Spleen (tissue), 11 donors: ENCODE results near the gene CNTNAP2. TPM values are rescaled to one million over a fixed set of nuclear protein-coding genes. Genes with fewer than 3 reads are reported as not detected.

Source experiments
- DNase-seq: peaks from one replicate; pipeline ENCODE4 v3.0.0-alpha.2; 2020
- H3K27ac ChIP-seq, 8 donors: fragments of 200-600 bp; sonication (generic) in 7 of 8; 1 replicate in 4 of 8; 2 replicates in 4 of 8; pipeline versions ENCODE4 v1.5.0 to v1.8.0; 2016 to 2021; ENCODE audit warnings: inconsistent platforms in 4 of 8, mild to moderate bottlenecking in 4 of 8, moderate library complexity in 1 of 8
- H3K27me3 ChIP-seq, 7 donors: fragments of 200-600 bp; sonication (generic) in 6 of 7; replicated peaks in 1 of 7; 1 replicate in 4 of 7; 2 replicates in 3 of 7; pipeline versions ENCODE4 v1.5.0 to v1.8.0; 2016 to 2021; ENCODE audit warnings: inconsistent platforms in 3 of 7, mild to moderate bottlenecking in 1 of 7
- H3K36me3 ChIP-seq, 6 donors: fragments of 200-600 bp; sonication (generic) in 5 of 6; 1 replicate in 4 of 6; 2 replicates in 2 of 6; pipeline versions ENCODE4 v1.5.0 to v1.8.0; 2016 to 2021; ENCODE audit warnings: inconsistent platforms in 2 of 6
- H3K4me1 ChIP-seq, 6 donors: fragments of 200-600 bp; sonication (generic) in 5 of 6; 1 replicate in 3 of 6; 2 replicates in 3 of 6; pipeline versions ENCODE4 v1.5.0 to v1.8.0; 2016 to 2021; ENCODE audit warnings: inconsistent platforms in 3 of 6
- H3K4me3 ChIP-seq, 8 donors: fragments of 200-600 bp; sonication (generic) in 7 of 8; 1 replicate in 4 of 8; 2 replicates in 4 of 8; pipeline versions ENCODE4 v1.5.0 to v1.8.0; 2016 to 2021; ENCODE audit warnings: inconsistent platforms in 4 of 8, mild to moderate bottlenecking in 4 of 8, moderate library complexity in 2 of 8
- H3K9me3 ChIP-seq, 8 donors: fragments of 200-600 bp; sonication (generic) in 7 of 8; 1 replicate in 4 of 8; 2 replicates in 4 of 8; pipeline versions ENCODE4 v1.5.0 to v1.8.0; 2016 to 2021; ENCODE audit warnings: inconsistent platforms in 4 of 8
- POLR2A ChIP-seq, 3 donors: fragments of 450-650 bp; IDR thresholded peaks; one replicate each; pipeline ENCODE4 v1.5.1; 2017; ENCODE audit warnings: antibody characterized with exemption in 3 of 3, mild to moderate bottlenecking in 1 of 3
- POLR2AphosphoS5 ChIP-seq, 3 donors: sonication (generic); formaldehyde crosslinking; IDR thresholded peaks; one replicate each; pipeline ENCODE4 v1.5.1; 2017; ENCODE audit warnings: antibody characterized with exemption in 3 of 3
- WGBS, 5 donors: extraction: QIAGEN DNeasy Blood & Tissue Kit in 3 of 5; methylation state at CpG; one replicate each; pipeline versions ENCODE4 v1.1.5 to v1.1.7; 2013 to 2018; 5-methylcytosine and 5-hydroxymethylcytosine counted together
- intact Hi-C: fragments of 100-400 bp; cut with DNase I; formaldehyde crosslinking; loops from one replicate; pipeline ENCODE4 v1.15.0; 2023; ENCODE audit warnings: low total_unique reads
- polyA plus RNA-seq, 3 donors: library from polyadenylated mRNA; stranded (reverse); fragments of 200-250 nt; gene quantifications; one replicate each; pipeline ENCODE4 v1.2.1, GENCODE V29; 2013
- total RNA-seq, 7 donors: library from RNA; depleted of rRNA in 3 of 7; stranded (reverse); fragments of >200 nt in 3 of 7; fragmentation: NEBNext Ultra II Directional in 4 of 7; extraction: Animal tissue kit (Norgen Biotek cat#: 25700) in 4 of 7; gene quantifications; one replicate each; pipeline versions ENCODE4 v1.1.0 to v1.2.1, GENCODE V29; 2016 to 2021
- TF ChIP-seq, protein P1 (sequence below), 11 experiments: fragments of 200-600 bp in 7 of 11; fragments of 450-650 bp in 4 of 11; sonication (generic) in 4 of 11; IDR thresholded peaks in 8 of 11; conservative IDR thresholded peaks in 3 of 11; 1 replicate in 7 of 11; 2 replicates in 4 of 11; pipeline versions ENCODE4 v1.4.0 to v1.8.0; 2016 to 2021; ENCODE audit warnings: antibody characterized with exemption in 11 of 11, inconsistent platforms in 4 of 11, mild to moderate bottlenecking in 1 of 11
- donor health status: healthy with polysubstance abuse.
- donor health status: DM: no; HTN: no; CAD: no; lungs with moderate emphysema.
- donor health status: DM: no; HTN: no; CAD: no.
- donor health status: Bipolar disorder and iron deficiency.
- donor health status: healthy.
- donor health status: DM: no; HTN: no; CAD: no.
- donor health status: DM: yes; HTN: yes; CAD: no.

Gene CNTNAP2
- total and polyA plus RNA-seq, 10 donors = 0.13 to 2.0 (median 0.82) TPM

DNA sequence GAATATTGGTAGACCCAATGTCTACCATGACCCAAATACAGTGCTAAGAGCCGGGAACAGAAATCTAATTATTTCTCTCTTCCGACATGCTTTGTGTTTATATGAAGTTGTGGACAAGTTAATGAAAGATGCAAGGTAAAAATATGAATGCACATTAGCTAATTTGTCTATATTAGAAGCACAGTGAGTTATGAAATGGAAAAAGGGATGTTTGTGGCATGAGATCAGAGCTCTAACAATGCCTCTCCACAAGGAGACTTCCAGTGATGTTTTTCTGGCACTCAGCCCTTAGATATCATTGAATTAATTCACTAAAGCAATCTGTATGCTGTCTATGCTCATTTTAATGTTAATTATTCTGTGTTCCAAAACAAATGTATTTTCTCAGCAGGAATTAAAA is 897.2 kb downstream of the CNTNAP2 start:
- H3K9me3 ChIP-seq = no peaks in the 10 kb centered on the region
- intact Hi-C loops = no loop called here
- TF ChIP-seq, protein P1, sequence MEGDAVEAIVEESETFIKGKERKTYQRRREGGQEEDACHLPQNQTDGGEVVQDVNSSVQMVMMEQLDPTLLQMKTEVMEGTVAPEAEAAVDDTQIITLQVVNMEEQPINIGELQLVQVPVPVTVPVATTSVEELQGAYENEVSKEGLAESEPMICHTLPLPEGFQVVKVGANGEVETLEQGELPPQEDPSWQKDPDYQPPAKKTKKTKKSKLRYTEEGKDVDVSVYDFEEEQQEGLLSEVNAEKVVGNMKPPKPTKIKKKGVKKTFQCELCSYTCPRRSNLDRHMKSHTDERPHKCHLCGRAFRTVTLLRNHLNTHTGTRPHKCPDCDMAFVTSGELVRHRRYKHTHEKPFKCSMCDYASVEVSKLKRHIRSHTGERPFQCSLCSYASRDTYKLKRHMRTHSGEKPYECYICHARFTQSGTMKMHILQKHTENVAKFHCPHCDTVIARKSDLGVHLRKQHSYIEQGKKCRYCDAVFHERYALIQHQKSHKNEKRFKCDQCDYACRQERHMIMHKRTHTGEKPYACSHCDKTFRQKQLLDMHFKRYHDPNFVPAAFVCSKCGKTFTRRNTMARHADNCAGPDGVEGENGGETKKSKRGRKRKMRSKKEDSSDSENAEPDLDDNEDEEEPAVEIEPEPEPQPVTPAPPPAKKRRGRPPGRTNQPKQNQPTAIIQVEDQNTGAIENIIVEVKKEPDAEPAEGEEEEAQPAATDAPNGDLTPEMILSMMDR (IDR thresholded peaks at IDR 0.05 in 8 of 11, conservative IDR thresholded peaks at IDR 0.05 in 3 of 11) = no peak
- TF ChIP-seq POLR2A (IDR thresholded peaks at IDR 0.05) = no peak
- H3K27ac ChIP-seq = no peak overlapping the region
- H3K27me3 ChIP-seq = no peaks in the 10 kb centered on the region
- DNase-seq = no peak
- H3K36me3 ChIP-seq = no peaks in the 10 kb centered on the region
- 83 to 94% (median 89%) methylated on average over 2 of the region's 2 CpGs for WGBS, 5 donors
- no peaks in the 10 kb centered on the region for H3K4me1 ChIP-seq
- H3K4me3 ChIP-seq = no peak overlapping the region

DNA sequence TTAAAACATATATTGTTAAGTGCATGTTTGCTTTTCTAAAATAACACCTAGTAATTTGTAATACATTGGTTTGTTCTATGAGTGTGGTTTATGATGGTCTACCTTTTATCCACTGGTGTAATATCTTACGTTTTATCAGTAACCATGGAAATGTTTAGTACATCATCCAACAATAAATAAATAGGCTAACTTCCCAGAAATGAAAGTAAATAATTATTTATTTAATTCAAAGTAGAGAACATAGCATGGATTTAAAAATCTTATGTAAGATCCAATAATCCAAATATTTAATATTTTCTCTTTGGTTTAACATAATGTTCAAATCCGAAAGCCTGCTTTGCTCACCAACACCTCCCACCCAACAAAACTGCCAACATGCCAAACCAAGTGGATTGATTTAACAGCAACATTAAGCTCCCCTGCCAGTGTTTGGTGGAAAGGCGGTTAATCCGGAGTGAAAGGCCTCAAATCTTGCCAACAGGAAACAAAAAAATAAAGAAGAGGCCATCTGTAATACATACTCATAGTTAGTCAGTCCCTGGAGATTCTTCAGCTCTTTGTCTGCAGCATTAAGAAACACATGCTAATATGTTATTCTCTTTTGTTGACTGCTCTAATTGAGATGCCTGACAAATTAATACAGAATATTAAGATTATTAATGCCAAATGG is 897.8 kb downstream of the CNTNAP2 start:
- no peaks in the 10 kb centered on the region for H3K4me1 ChIP-seq
- H3K4me3 ChIP-seq = no peak overlapping the region
- 72 to 86% (median 80%) methylated on average over 4 of the region's 4 CpGs for WGBS, 5 donors
- DNase-seq = no peak
- intact Hi-C loops = no loop called here
- no peak overlapping the region for H3K27ac ChIP-seq
- no peaks in the 10 kb centered on the region for H3K27me3 ChIP-seq
- no peaks in the 10 kb centered on the region for H3K9me3 ChIP-seq
- TF ChIP-seq, protein P1 (IDR thresholded peaks at IDR 0.05 in 8 of 11, conservative IDR thresholded peaks at IDR 0.05 in 3 of 11) = no peak
- TF ChIP-seq POLR2AphosphoS5 (IDR thresholded peaks at IDR 0.05) (no peak), POLR2A (IDR thresholded peaks at IDR 0.05) (no peak)
- no peaks in the 10 kb centered on the region for H3K36me3 ChIP-seq

DNA sequence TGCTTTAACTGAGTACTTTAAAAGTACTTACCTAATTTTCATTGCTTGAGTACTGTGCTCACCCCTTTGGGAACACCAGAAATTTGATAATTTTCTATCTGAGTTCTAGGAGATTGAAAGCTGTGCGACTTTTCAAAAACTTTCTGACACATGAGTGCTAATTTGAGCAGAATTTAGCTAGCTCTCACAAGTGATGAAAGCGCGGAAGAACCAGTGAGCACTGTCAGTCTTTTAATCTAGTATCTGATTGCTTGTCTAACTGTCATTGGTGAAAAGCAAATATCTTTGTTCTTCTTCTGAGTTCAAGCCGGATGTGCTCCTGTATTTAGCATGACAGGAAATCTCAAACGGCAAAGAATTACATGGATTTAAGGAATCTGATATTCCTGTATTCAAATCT is 899.4 kb downstream of the CNTNAP2 start:
- Histone ChIP-seq H3K36me3 (no peaks in the 10 kb centered on the region), H3K27ac (no peak overlapping the region), H3K4me1 (no peaks in the 10 kb centered on the region), H3K9me3 (no peaks in the 10 kb centered on the region), H3K4me3 (no peak overlapping the region), H3K27me3 (no peaks in the 10 kb centered on the region)
- WGBS, 5 donors = 82 to 93% (median 86%) methylated on average over 5 of the region's 5 CpGs
- intact Hi-C loops = no loop called here
- TF ChIP-seq, protein P1 (IDR thresholded peaks at IDR 0.05 in 8 of 11, conservative IDR thresholded peaks at IDR 0.05 in 3 of 11) = no peak
- TF ChIP-seq POLR2A (IDR thresholded peaks at IDR 0.05) = no peak
- no peak for TF ChIP-seq POLR2AphosphoS5 (IDR thresholded peaks at IDR 0.05)
- DNase-seq = no peak

DNA sequence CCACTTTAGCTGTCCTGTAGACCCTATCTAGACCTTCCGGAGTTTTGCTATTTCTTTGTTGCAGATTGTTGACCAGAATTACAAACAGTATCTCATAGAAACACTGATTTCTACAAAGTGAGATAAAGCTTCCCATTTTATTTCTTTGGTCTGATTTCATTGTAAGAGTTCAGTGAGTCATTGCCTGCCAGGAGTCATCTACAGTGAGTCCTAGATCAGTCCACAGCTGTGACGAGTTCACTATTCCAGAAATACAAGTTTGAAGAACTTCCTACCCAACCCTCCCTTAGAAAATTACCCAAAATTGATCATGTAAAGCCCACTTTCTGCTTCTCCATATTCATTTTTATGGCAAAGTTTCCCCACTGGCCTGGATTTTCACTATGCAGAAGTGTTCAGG is 905.5 kb downstream of the CNTNAP2 start:
- intact Hi-C loops = no loop called here
- H3K4me3 ChIP-seq = no peak overlapping the region
- H3K27me3 ChIP-seq = no peaks in the 10 kb centered on the region
- no peak overlapping the region for H3K27ac ChIP-seq
- peaks cover 0 to 3% (median 0%) of the 10 kb centered on the region in 8 donors for H3K9me3 ChIP-seq
- TF ChIP-seq, protein P1 (IDR thresholded peaks at IDR 0.05 in 8 of 11, conservative IDR thresholded peaks at IDR 0.05 in 3 of 11) = no peak
- TF ChIP-seq POLR2AphosphoS5 (IDR thresholded peaks at IDR 0.05) = no peak
- TF ChIP-seq POLR2A (IDR thresholded peaks at IDR 0.05) = no peak
- WGBS, 5 donors = 78 to 92% (median 82%) methylated on average over 2 of the region's 2 CpGs
- no peaks in the 10 kb centered on the region for H3K4me1 ChIP-seq
- H3K36me3 ChIP-seq = no peaks in the 10 kb centered on the region
- DNase-seq = no peak
